RCC 7860 (cell line): Measurements from ENCODE around the gene STRN4.

Experiments
- DNase-seq: peaks from one replicate; pipeline ENCODE4 v3.0.0-alpha.2; 2015; ENCODE audit warnings: low spot score
- FAIRE-seq: peaks from 2 replicates; lab custom pipeline; 2012; peaks lifted over from hg19 to GRCh38; lab: Jason Lieb, UNC

The STRN4 gene

GRCh38 chr19:46726551-46726950 lies 19.7 kb downstream of the STRN4 start:
- DNase-seq (no peak), FAIRE-seq (no peak)

GRCh38 chr19:46725859-46726393 lies 20.3 kb downstream of the STRN4 start:
- FAIRE-seq, result no peak
- no peak for DNase-seq

GRCh38 chr19:46725036-46725820 lies 21.0 kb downstream of the STRN4 start:
- DNase-seq (no peak), FAIRE-seq (no peak)

- FAIRE-seq (no peak), DNase-seq (no peak)
Measured at GRCh38 chr19:46724468-46724867, 21.8 kb downstream of the STRN4 start.

GRCh38 chr19:46723471-46723870 lies 22.8 kb downstream of the STRN4 start:
- FAIRE-seq (no peak), DNase-seq (no peak)

GRCh38 chr19:46723023-46723461 lies 23.2 kb downstream of the STRN4 start:
- DNase-seq, result no peak
- no peak for FAIRE-seq

GRCh38 chr19:46722421-46723022 lies 23.7 kb downstream of the STRN4 start:
- no peak for FAIRE-seq

GRCh38 chr19:46722004-46722380 lies 24.3 kb downstream of the STRN4 start:
- no peak for FAIRE-seq
- DNase-seq, result no peak

More at GRCh38 chr19:46722421-46723022, 23.7 kb downstream of the STRN4 start:
- DNase-seq, result no peak

GRCh38 chr19:46721269-46722003 lies 24.8 kb downstream of the STRN4 start:
- FAIRE-seq, result no peak
- DNase-seq, result no peak

- no peak for DNase-seq
Measured at GRCh38 chr19:46720503-46721239, 25.6 kb downstream of the STRN4 start.

GRCh38 chr19:46719629-46720502 lies 26.4 kb downstream of the STRN4 start:
- FAIRE-seq (no peak), DNase-seq (no peak)

More at GRCh38 chr19:46720503-46721239, 25.6 kb downstream of the STRN4 start:
- FAIRE-seq, result no peak

- DNase-seq, result no peak
- no peak for FAIRE-seq
Measured at GRCh38 chr19:46718934-46719622, 27.2 kb downstream of the STRN4 start.

GRCh38 chr19:46718157-46718933 lies 27.9 kb downstream of the STRN4 start:
- DNase-seq (no peak), FAIRE-seq (no peak)

GRCh38 chr19:46717716-46718143 lies 28.5 kb downstream of the STRN4 start:
- DNase-seq (no peak), FAIRE-seq (no peak)

GRCh38 chr19:46717034-46717715 lies 29.1 kb downstream of the STRN4 start, which contains the start of gene PRKD2:
TSS of gene PRKD2 (minus strand) at chr19:46717114. CDS start at chr19:46716370, 744 bp downstream.
- FAIRE-seq, result no peak
- DNase-seq, result peak; percentile 47

- FAIRE-seq (no peak), DNase-seq (no peak)
Measured at GRCh38 chr19:46716672-46717033, 29.6 kb downstream of the STRN4 start.

- DNase-seq (no peak), FAIRE-seq (no peak)
Measured at GRCh38 chr19:46715975-46716671, 30.1 kb downstream of the STRN4 start.
